Epithelial cell of proximal tubule (primary cell): ENCODE data around the gene APEX2. TPM values are rescaled to one million over a fixed set of nuclear protein-coding genes. Genes with fewer than 3 reads are reported as not detected.

Experiments
- total RNA-seq: library from RNA; depleted of rRNA; stranded (reverse); fragments of >200 nt; gene quantifications from 2 replicates; pipeline ENCODE4 v1.2.3, GENCODE V29; 2015

Gene APEX2
- total RNA-seq, 1 donor from 2014 or later, result 17.0 TPM

Other genes starting within 250 kb of the APEX2 start
- gene ITIH6, start 202.1 kb upstream of the APEX2 start, total RNA-seq, result not detected in 2 replicates
- 102 and 138 TPM in 2 replicates for gene MAGED2, start 192.6 kb upstream of the APEX2 start, total RNA-seq
- 6.1 and 15.0 TPM in 2 replicates for gene TRO, start 79.5 kb upstream of the APEX2 start, total RNA-seq
- 0.58 TPM in 1 of 2 replicates, not detected in the other for gene PFKFB1, start 6.2 kb upstream of the APEX2 start, total RNA-seq
- not detected in 2 replicates for gene ALAS2, start 30.6 kb downstream of the APEX2 start, total RNA-seq
- not detected in 2 replicates for gene PAGE2B, start 74.7 kb downstream of the APEX2 start, total RNA-seq
- gene PAGE2, start 88.7 kb downstream of the APEX2 start, total RNA-seq, result not detected in 2 replicates
- gene PAGE5, start 220.0 kb downstream of the APEX2 start, total RNA-seq, result not detected in 2 replicates